Body of pancreas (tissue), 4 donors: ENCODE results near the gene DLEC1. TPM values are rescaled to one million over a fixed set of nuclear protein-coding genes. Genes with fewer than 3 reads are reported as not detected.
"Not testable (repeated sequence)": the region's sequence is repeated elsewhere in the genome, so short reads cannot be mapped to it uniquely, and the experiment has no call there.

Source experiments
- ATAC-seq: fragments of 150-250 bp; one replicate; pipeline ENCODE4 v1.9.1; 2016
- DNase-seq, 4 donors: peaks; one replicate each; pipeline ENCODE4 v3.0.0-alpha.2; 2019
- H3K27ac ChIP-seq, 4 donors: fragments of 200-600 bp; sonication (generic); 1 replicate in 3 of 4; 2 replicates in 1 of 4; pipeline versions ENCODE4 v1.5.1 to v1.6.1; 2016 to 2019; ENCODE audit warnings: mild to moderate bottlenecking in 1 of 4, mixed read lengths in 1 of 4, moderate library complexity in 1 of 4
- H3K27me3 ChIP-seq, 2 donors: fragments of 200-600 bp; sonication (generic); one replicate each; pipeline ENCODE4 v1.6.0; 2016; ENCODE audit warnings: mild to moderate bottlenecking in 1 of 2
- H3K36me3 ChIP-seq, 2 donors: fragments of 200-600 bp; sonication (generic); replicated peaks in 1 of 2; 2 replicates each; pipeline ENCODE4 v1.5.1; 2016; ENCODE audit warnings: low read depth in 2 of 2; ENCODE audit not compliant: insufficient read depth in 1 of 2
- H3K4me1 ChIP-seq: fragments of 200-600 bp; sonication (generic); one replicate; pipeline ENCODE4 v1.6.0; 2016
- H3K4me3 ChIP-seq, 2 donors: fragments of 200-600 bp; sonication (generic); 1 replicate in 1 of 2; 2 replicates in 1 of 2; pipeline ENCODE4 v1.5.1; 2016 to 2019
- H3K9me3 ChIP-seq, 3 donors: fragments of 200-600 bp; sonication (generic); 1 replicate in 2 of 3; 2 replicates in 1 of 3; pipeline ENCODE4 v1.5.1; 2016
- POLR2A ChIP-seq, 3 donors: fragments of 450-650 bp; IDR thresholded peaks; one replicate each; pipeline ENCODE4 v1.6.1; 2016; ENCODE audit warnings: antibody characterized with exemption in 3 of 3, mild to moderate bottlenecking in 2 of 3
- WGBS, 2 donors: methylation state at CpG; one replicate each; pipeline ENCODE4 v1.1.5; 2017; 5-methylcytosine and 5-hydroxymethylcytosine counted together
- intact Hi-C: fragments of 100-400 bp; cut with DNase I; formaldehyde crosslinking; loops from one replicate; pipeline ENCODE4 v1.15.1; 2023
- total RNA-seq, 2 donors: library from RNA; depleted of rRNA; stranded (reverse); fragments of >200 nt; gene quantifications; one replicate each; pipeline ENCODE4 v1.1.0, GENCODE V29; 2016
- TF ChIP-seq, protein P1 (sequence below), 7 experiments: fragments of 450-650 bp in 4 of 7; fragments of 200-600 bp in 3 of 7; sonication (generic) in 3 of 7; IDR thresholded peaks; one replicate each; pipeline ENCODE4 v1.5.1; 2016 to 2019; ENCODE audit warnings: antibody characterized with exemption in 7 of 7

DLEC1 gene
- total RNA-seq, 2 donors from 2014 or later = 0.78 to 1.3 TPM

DNA sequence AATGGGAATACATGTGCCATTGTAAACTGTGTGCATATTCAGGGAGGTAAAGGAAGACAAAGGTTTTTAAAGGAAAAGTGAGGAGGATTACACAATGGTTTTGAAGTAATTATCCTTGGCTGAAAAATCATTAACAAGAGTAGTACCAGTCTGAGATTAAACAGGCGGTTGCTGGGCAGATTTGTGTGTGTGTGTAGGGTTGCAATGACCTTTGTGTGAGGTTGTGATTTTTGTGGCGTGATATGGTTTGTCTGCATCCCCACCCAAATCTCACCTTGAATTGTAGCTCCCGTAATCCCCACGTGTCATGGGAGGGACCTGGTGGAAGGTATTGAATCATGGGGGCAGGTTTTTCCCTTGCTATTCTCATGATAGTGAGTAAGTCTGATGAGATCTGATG is 7.0 kb downstream of the DLEC1 start:
- Histone ChIP-seq H3K4me3 (no peak overlapping the region), H3K9me3 (no peaks in the 10 kb centered on the region), H3K36me3 (no peaks in the 10 kb centered on the region), H3K27me3 (no peaks in the 10 kb centered on the region), H3K27ac (no peak overlapping the region), H3K4me1 (no peaks in the 10 kb centered on the region)
- intact Hi-C loops = no loop called here
- ATAC-seq (no peak), DNase-seq (no peak)
- WGBS, 2 donors = 80 to 83% methylated on average over 4 of the region's 4 CpGs
- TF ChIP-seq POLR2A (IDR thresholded peaks at IDR 0.05) = no peak
- TF ChIP-seq, protein P1, sequence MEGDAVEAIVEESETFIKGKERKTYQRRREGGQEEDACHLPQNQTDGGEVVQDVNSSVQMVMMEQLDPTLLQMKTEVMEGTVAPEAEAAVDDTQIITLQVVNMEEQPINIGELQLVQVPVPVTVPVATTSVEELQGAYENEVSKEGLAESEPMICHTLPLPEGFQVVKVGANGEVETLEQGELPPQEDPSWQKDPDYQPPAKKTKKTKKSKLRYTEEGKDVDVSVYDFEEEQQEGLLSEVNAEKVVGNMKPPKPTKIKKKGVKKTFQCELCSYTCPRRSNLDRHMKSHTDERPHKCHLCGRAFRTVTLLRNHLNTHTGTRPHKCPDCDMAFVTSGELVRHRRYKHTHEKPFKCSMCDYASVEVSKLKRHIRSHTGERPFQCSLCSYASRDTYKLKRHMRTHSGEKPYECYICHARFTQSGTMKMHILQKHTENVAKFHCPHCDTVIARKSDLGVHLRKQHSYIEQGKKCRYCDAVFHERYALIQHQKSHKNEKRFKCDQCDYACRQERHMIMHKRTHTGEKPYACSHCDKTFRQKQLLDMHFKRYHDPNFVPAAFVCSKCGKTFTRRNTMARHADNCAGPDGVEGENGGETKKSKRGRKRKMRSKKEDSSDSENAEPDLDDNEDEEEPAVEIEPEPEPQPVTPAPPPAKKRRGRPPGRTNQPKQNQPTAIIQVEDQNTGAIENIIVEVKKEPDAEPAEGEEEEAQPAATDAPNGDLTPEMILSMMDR (IDR thresholded peaks at IDR 0.05) = no peak

DNA sequence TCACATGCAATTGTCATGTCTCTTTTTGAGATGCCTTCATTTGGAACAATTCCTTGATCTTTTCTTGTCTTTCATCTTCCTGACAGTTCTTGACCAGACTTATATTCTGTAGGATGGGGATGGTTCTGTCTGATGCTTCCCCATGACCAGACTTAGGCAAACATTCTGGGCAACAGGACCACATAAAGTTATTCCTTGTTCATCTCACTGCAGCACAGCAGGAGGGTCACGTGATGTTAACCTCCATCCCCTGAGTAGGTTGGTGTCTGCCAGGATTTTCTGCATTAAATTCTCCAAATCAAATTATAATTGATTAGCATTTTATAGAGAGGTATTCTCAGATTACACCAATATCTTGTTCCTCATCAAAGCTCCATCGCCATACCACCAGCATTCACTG is 7.8 kb downstream of the DLEC1 start:
- H3K27ac ChIP-seq = no peak overlapping the region
- WGBS, 2 donors = 91 to 92% methylated on average over 2 of the region's 2 CpGs
- ATAC-seq = no peak
- H3K4me1 ChIP-seq = no peaks in the 10 kb centered on the region
- intact Hi-C loops = no loop called here
- no peaks in the 10 kb centered on the region for H3K36me3 ChIP-seq
- DNase-seq = no peak
- H3K27me3 ChIP-seq = no peaks in the 10 kb centered on the region
- TF ChIP-seq POLR2A (IDR thresholded peaks at IDR 0.05) = no peak
- TF ChIP-seq, protein P1 (IDR thresholded peaks at IDR 0.05) = no peak
- H3K4me3 ChIP-seq = no peak overlapping the region
- no peaks in the 10 kb centered on the region for H3K9me3 ChIP-seq

DNA sequence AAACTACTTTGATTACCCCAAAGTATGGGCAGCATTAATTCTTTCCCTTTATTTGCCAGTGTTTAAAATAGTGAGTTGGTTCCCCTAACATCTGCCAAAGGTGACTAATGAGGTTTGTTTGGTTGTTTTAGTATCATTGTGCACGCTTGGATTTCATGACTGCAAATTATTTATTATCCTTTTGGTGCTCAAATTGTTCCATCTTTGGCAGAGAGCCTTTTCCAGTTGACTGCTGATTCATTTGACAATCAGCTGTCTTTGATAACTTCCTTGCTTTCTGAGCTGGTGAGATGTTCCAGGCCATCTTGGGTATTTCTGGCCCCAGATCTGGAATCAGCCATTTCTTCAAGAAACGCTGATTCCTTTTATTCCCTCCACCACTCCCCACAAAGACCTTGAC is 8.9 kb downstream of the DLEC1 start:
- Histone ChIP-seq H3K27ac (no peak overlapping the region), H3K36me3 (no peaks in the 10 kb centered on the region), H3K4me1 (no peaks in the 10 kb centered on the region), H3K27me3 (no peaks in the 10 kb centered on the region), H3K4me3 (no peak overlapping the region), H3K9me3 (no peaks in the 10 kb centered on the region)
- no peak for ATAC-seq
- 77 to 81% methylated on average over 2 of the region's 2 CpGs for WGBS, 2 donors
- TF ChIP-seq POLR2A (IDR thresholded peaks at IDR 0.05) = no peak
- TF ChIP-seq, protein P1 (IDR thresholded peaks at IDR 0.05) = no peak
- DNase-seq = no peak
- intact Hi-C loops = no loop called here

DNA sequence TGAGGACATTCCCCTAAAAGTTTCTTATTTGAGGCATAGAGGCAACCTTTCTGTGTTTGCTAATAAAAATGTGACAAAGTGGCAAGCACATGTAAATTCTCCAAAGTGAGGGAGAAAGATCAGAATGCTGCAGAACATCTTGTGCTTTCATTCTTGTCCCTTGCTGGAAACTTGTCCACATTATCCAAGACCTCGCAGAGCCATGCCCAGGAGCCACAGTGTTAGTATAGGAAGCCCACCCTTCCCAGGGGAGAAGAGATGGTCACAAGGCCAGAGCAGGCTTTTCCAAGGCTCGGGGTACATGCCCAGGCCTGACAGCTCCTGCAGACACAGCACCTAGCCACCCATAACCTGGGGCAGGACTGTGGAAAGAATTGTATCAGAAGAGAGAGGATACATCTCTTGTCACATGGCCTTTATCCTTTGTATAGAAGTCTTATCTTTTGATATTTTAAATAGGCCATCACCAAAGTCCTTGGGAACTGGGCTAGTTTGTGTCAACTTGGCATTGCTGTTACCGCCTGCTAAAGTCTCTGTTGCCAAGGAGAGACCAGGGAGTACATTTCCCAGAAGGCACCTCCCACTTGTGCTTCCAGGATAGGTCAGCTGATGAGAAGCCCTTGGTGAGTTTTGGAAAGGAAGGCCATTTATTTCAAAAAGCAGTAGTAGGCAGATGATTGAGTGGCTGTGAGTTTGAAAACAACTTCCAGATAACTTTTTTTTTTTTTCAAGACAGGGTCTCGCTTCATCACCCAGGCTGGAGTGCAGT is 10.5 kb downstream of the DLEC1 start:
- Histone ChIP-seq H3K27me3 (no peaks in the 10 kb centered on the region), H3K36me3 (no peaks in the 10 kb centered on the region), H3K4me3 (no peak overlapping the region), H3K9me3 (no peaks in the 10 kb centered on the region), H3K4me1 (no peaks in the 10 kb centered on the region), H3K27ac (no peak overlapping the region)
- TF ChIP-seq, protein P1 (IDR thresholded peaks at IDR 0.05) = no peak
- no peak for TF ChIP-seq POLR2A (IDR thresholded peaks at IDR 0.05)
- ATAC-seq (no peak), DNase-seq (no peak)
- intact Hi-C loops = no loop called here
- 76 to 85% methylated on average over 4 of the region's 4 CpGs for WGBS, 2 donors

DNA sequence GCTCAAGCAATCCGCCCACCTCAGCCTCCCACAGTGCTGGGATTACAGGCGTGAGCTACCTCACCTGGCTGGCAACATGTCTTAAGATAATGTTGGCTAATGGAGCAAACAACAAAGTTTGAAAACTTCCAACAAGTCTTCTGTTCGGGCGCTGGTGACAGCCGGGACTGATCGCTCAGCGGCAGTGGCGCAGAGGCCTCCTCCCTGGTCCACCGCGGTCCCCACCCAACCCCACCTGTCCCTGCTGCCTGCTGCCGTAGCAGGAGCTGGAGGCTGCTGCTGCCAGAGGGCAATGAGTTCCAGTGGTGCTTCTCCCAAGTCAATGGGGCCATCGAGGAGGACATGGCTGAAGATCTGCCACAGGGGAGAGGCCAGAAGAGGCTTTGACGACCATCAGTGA is 12.1 kb downstream of the DLEC1 start:
- H3K4me3 ChIP-seq = no peak overlapping the region
- DNase-seq = no peak
- no peaks in the 10 kb centered on the region for H3K9me3 ChIP-seq
- no peak overlapping the region for H3K27ac ChIP-seq
- H3K27me3 ChIP-seq = no peaks in the 10 kb centered on the region
- intact Hi-C loops = no loop called here
- H3K4me1 ChIP-seq = no peaks in the 10 kb centered on the region
- no peaks in the 10 kb centered on the region for H3K36me3 ChIP-seq
- no peak for ATAC-seq
- TF ChIP-seq, protein P1 (IDR thresholded peaks at IDR 0.05) = no peak
- no peak for TF ChIP-seq POLR2A (IDR thresholded peaks at IDR 0.05)
- WGBS, 2 donors = 84 to 91% methylated on average over 12 to 13 of the region's 13 CpGs

DNA sequence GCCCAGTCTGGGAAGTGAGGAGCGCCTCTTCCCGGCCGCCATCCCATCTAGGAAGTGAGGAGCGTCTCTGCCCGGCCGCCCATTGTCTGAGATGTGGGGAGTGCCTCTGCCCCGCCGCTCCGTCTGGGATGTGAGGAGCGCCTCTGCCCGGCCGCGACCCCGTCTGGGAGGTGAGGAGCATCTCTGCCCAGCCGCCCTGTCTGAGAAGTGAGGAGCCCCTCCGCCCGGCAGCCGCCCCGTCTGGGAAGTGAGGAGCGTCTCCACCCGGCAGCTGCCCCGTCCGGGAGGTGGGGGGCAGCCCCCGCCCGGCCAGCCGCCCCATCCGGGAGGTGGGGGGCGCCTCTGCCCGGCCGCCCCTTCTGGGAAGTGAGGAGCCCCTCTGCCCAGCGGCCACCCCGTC is 14.3 kb downstream of the DLEC1 start:
- 91 to 96% methylated on average over 5 to 14 of the region's 32 CpGs for WGBS, 2 donors
- intact Hi-C loops, H3K27me3 ChIP-seq, H3K4me1 ChIP-seq, H3K27ac ChIP-seq, DNase-seq, H3K36me3 ChIP-seq, ATAC-seq, H3K4me3 ChIP-seq, H3K9me3 ChIP-seq: not testable (repeated sequence)

DNA sequence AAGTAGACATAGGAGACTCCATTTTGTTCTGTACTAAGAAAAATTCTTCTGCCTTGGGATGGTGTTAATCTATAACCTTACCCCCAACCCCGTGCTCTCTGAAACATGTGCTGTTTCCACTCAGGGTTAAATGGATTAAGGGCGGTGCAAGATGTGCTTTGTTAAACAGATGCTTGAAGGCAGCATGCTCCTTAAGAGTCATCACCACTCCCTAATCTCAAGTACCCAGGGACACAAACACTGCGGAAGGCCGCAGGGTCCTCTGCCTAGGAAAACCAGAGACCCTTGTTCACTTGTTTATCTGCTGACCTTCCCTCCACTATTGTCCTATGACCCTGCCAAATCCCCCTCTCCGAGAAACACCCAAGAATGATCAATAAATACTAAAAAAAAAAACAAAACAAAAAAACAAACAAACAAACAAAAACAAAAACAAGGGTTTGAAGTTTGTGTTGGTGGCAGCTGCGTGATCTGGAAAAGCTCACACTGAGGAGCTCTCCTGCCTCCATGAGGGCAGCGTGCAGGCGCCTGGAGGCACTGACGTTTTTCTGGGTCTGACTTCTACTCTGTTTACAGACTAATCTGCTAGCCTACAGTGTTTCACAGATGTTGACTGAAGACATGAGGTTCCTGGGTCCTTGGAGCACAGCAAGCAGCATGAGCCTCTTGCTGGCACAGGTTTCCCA is 14.9 kb downstream of the DLEC1 start:
- H3K36me3 ChIP-seq, DNase-seq, ATAC-seq, H3K27ac ChIP-seq, H3K4me3 ChIP-seq, H3K27me3 ChIP-seq, H3K9me3 ChIP-seq, intact Hi-C loops, H3K4me1 ChIP-seq: not testable (repeated sequence)
- WGBS, 2 donors = 75 to 85% methylated on average over 7 to 9 of the region's 9 CpGs
